SK-N-SH (cell line): ENCODE results near the gene TBL1X. TPM values are rescaled to one million over a fixed set of nuclear protein-coding genes. Genes with fewer than 3 reads are reported as not detected.

Experiments
- CTCF ChIA-PET: fragments of 300-600, 350-600 bp; formaldehyde crosslinking; extraction: SDS; loops from one replicate; lab custom pipeline; 2021; lab: Yijun Ruan, JAX
- POLR2A ChIA-PET: fragments of 350-600 bp; sonication (Branson Sonifier 250); formaldehyde crosslinking; extraction: SDS; loops from one replicate; lab custom pipeline; 2020; ENCODE audit warnings: antibody characterized with exemption, inconsistent platforms; lab: Yijun Ruan, JAX
- DNase-seq: peaks from one replicate; pipeline ENCODE4 v3.0.0; 2012
- H2AFZ ChIP-seq: fragments of 200-600 bp; sonication (generic); 2 replicates; pipeline ENCODE4 v1.8.1; 2016; ENCODE audit warnings: antibody characterized with exemption, mild to moderate bottlenecking, low read depth
- H3F3A ChIP-seq: fragments of 200-600 bp; sonication (generic); replicated peaks from 2 replicates; pipeline ENCODE3; 2016; ENCODE audit warnings: antibody characterized with exemption, mild to moderate bottlenecking; ENCODE audit not compliant: insufficient read depth
- H3K27ac ChIP-seq, 2 experiments: fragments of 200-500 bp in 1 of 2; fragments of 200-600 bp in 1 of 2; sonication (Bioruptor generic) in 1 of 2; sonication (generic), shearing (Covaris generic) in 1 of 2; 2 replicates each; pipeline versions ENCODE4 v1.5.1 to v1.6.1; 2014 to 2016; ENCODE audit warnings: low read depth in 2 of 2, inconsistent platforms in 1 of 2, low read length in 1 of 2, mild to moderate bottlenecking in 1 of 2, mixed read lengths in 1 of 2
- H3K27me3 ChIP-seq: fragments of 200-600 bp; sonication (generic), shearing (Covaris generic); 2 replicates; pipeline ENCODE4 v1.6.1; 2016; ENCODE audit warnings: mixed run types; ENCODE audit not compliant: insufficient read depth
- H3K36me3 ChIP-seq, 2 experiments: fragments of 200-500 bp in 1 of 2; fragments of 200-600 bp in 1 of 2; sonication (Bioruptor generic) in 1 of 2; sonication (generic) in 1 of 2; replicated peaks in 1 of 2; 2 replicates each; pipeline versions ENCODE3 to v1.5.1; 2014 to 2016; ENCODE audit warnings: low read length in 1 of 2, mild to moderate bottlenecking in 1 of 2; ENCODE audit not compliant: insufficient read depth in 2 of 2, control insufficient read depth in 1 of 2
- H3K4me1 ChIP-seq, 2 experiments: fragments of 200-500 bp in 1 of 2; fragments of 200-600 bp in 1 of 2; sonication (Bioruptor generic) in 1 of 2; sonication (generic), shearing (Covaris generic) in 1 of 2; 2 replicates each; pipeline versions ENCODE4 v1.5.1 to v1.6.1; 2014 to 2016; ENCODE audit warnings: low read depth in 1 of 2, low read length in 1 of 2, mixed run types in 1 of 2; ENCODE audit not compliant: insufficient read depth in 2 of 2, control insufficient read depth in 1 of 2
- H3K4me2 ChIP-seq: fragments of 200-600 bp; sonication (generic), shearing (Covaris generic); 2 replicates; pipeline ENCODE4 v1.6.1; 2017; ENCODE audit warnings: mixed run types
- H3K4me3 ChIP-seq, 2 experiments: fragments of 200-500 bp in 1 of 2; fragments of 200-600 bp in 1 of 2; sonication (Bioruptor generic) in 1 of 2; sonication (generic), shearing (Covaris generic) in 1 of 2; 2 replicates each; pipeline versions ENCODE4 v1.5.1 to v1.8.1; 2014 to 2016; ENCODE audit warnings: low read depth in 2 of 2, inconsistent platforms in 1 of 2, low read length in 1 of 2, mild to moderate bottlenecking in 1 of 2, mixed read lengths in 1 of 2, moderate library complexity in 1 of 2
- H3K79me2 ChIP-seq: fragments of 200-600 bp; sonication (generic); 2 replicates; pipeline ENCODE4 v1.8.1; 2017; ENCODE audit warnings: mild to moderate bottlenecking; ENCODE audit not compliant: insufficient read depth
- H3K9ac ChIP-seq: fragments of 200-600 bp; sonication (generic); 2 replicates; pipeline ENCODE4 v1.6.1; 2017; ENCODE audit warnings: mixed run types
- H3K9me2 ChIP-seq: fragments of 200-600 bp; sonication (generic); 2 replicates; pipeline ENCODE4 v1.6.1; 2017; ENCODE audit warnings: mixed run types
- H3K9me3 ChIP-seq: fragments of 200-600 bp; sonication (generic); 2 replicates; pipeline ENCODE4 v1.6.1; 2017; ENCODE audit warnings: mixed run types, mild to moderate bottlenecking, moderate library complexity
- H4K20me1 ChIP-seq: fragments of 200-600 bp; sonication (generic); 2 replicates; pipeline ENCODE4 v1.6.1; 2017; ENCODE audit warnings: mild to moderate bottlenecking, mixed run types; ENCODE audit not compliant: insufficient read depth
- ELF1 ChIP-seq: IDR thresholded peaks from 2 replicates; pipeline ENCODE4 v1.4.0; 2012
- EZH2phosphoT487 ChIP-seq: fragments of 200-600 bp; sonication (generic); IDR thresholded peaks from 2 replicates; pipeline ENCODE4 v1.6.1; 2017; ENCODE audit warnings: low read depth, mixed run types, mild to moderate bottlenecking, antibody characterized with exemption, moderate library complexity, borderline replicate concordance
- FOSL2 ChIP-seq: IDR thresholded peaks from 2 replicates; pipeline ENCODE4 v1.4.0; 2012; ENCODE audit warnings: low read depth, mild to moderate bottlenecking, moderate library complexity, borderline replicate concordance
- FOXJ3 ChIP-seq: sonication (generic); formaldehyde crosslinking; IDR thresholded peaks from 2 replicates; pipeline ENCODE4 v1.5.1; 2020; ENCODE audit warnings: mild to moderate bottlenecking, missing genetic modification reagents
- FOXM1 ChIP-seq: IDR thresholded peaks from 2 replicates; pipeline ENCODE4 v1.4.0; 2012; ENCODE audit warnings: low read depth, mild to moderate bottlenecking
- GABPA ChIP-seq: IDR thresholded peaks from 2 replicates; pipeline ENCODE4 v1.4.0; 2012; ENCODE audit warnings: low read depth, mild to moderate bottlenecking
- JUND ChIP-seq: IDR thresholded peaks from 2 replicates; pipeline ENCODE4 v1.4.0; 2012
- MEF2A ChIP-seq: IDR thresholded peaks from 2 replicates; pipeline ENCODE4 v1.4.0; 2012; ENCODE audit warnings: low read depth, borderline replicate concordance
- NFIC ChIP-seq: IDR thresholded peaks from 2 replicates; pipeline ENCODE4 v1.4.0; 2012; ENCODE audit warnings: borderline replicate concordance
- POLR2AphosphoS5 ChIP-seq: IDR thresholded peaks from 2 replicates; pipeline ENCODE4 v1.6.1; 2012; ENCODE audit warnings: low read depth, low read length
- RXRA ChIP-seq: IDR thresholded peaks from 2 replicates; pipeline ENCODE4 v1.4.0; 2012; ENCODE audit warnings: low read depth, mild to moderate bottlenecking, borderline replicate concordance
- SIN3A ChIP-seq: IDR thresholded peaks from 2 replicates; pipeline ENCODE4 v1.6.1; 2012; ENCODE audit warnings: low read depth, mild to moderate bottlenecking, low read length, moderate library complexity, borderline replicate concordance
- SMC3 ChIP-seq: IDR thresholded peaks from 2 replicates; pipeline ENCODE4 v1.6.1; 2012; ENCODE audit warnings: low read depth, low read length, improper control_type of control experiment
- TAF1 ChIP-seq: IDR thresholded peaks from 2 replicates; pipeline ENCODE4 v1.6.1; 2012; ENCODE audit warnings: low read depth, mild to moderate bottlenecking, low read length, moderate library complexity, borderline replicate concordance
- TCF12 ChIP-seq: IDR thresholded peaks from 2 replicates; pipeline ENCODE4 v1.4.0; 2012
- WGBS: methylation state at CpG from one replicate; pipeline ENCODE4 v1.1.6; 2017; ENCODE audit warnings: low lambda C conversion rate; 5-methylcytosine and 5-hydroxymethylcytosine counted together
- polyA plus RNA-seq, 3 experiments: library from polyadenylated mRNA; depleted of rRNA; stranded (reverse); fragments of >200 nt; gene quantifications; 2 replicates each; pipeline ENCODE4 v1.2.3, GENCODE V29; 2012
- TF ChIP-seq, protein P1 (sequence below): IDR thresholded peaks from 2 replicates; pipeline ENCODE4 v1.6.1; 2012; ENCODE audit warnings: mild to moderate bottlenecking, low read depth, low read length, moderate library complexity
- TF ChIP-seq, protein P2 (sequence below): IDR thresholded peaks from 2 replicates; pipeline ENCODE4; 2012
- TF ChIP-seq, protein P3 (sequence below): IDR thresholded peaks from 2 replicates; pipeline ENCODE4 v1.4.0; 2012; ENCODE audit warnings: low read depth
- TF ChIP-seq, protein P4 (sequence below): fragments of 150-350 bp; IDR thresholded peaks from 2 replicates; pipeline ENCODE4 v1.6.1; 2017; ENCODE audit warnings: antibody characterized with exemption, low read length, low read depth, borderline replicate concordance
- TF ChIP-seq, protein P5 (sequence below): IDR thresholded peaks from 2 replicates; pipeline ENCODE4 v1.4.0; 2012; ENCODE audit warnings: low read depth, borderline replicate concordance

Gene TBL1X
- polyA plus RNA-seq, 1 of the 3 experiments (the other 2 are of a cell fraction): 10.6 TPM

DNA sequence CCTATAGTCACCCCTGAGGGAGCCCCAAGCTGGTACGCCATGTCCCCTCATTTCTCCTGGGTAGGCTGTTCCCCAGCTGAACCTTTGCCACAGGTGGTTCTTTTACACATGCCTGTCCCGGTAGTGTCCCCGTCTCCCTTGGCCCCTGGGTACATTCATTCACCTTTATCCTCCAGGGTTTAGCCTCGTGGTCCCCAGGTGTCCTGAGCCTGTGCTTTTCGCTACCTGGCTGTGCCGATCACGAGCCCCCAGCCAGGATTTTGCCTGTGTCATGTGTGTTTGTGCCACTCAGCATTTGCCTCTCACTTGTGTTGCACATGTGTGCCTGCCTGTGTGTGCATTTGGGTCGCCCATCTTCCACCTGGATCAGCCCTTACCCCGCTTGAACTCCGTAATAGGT, 243.2 kb downstream of the TBL1X start:
- TF ChIP-seq GABPA (no peak), NFIC (no peak), JUND (no peak), POLR2AphosphoS5 (no peak), MEF2A (no peak), RXRA (no peak), SIN3A (no peak), FOXM1 (no peak), EZH2phosphoT487 (no peak)
- TF ChIP-seq, protein P1, sequence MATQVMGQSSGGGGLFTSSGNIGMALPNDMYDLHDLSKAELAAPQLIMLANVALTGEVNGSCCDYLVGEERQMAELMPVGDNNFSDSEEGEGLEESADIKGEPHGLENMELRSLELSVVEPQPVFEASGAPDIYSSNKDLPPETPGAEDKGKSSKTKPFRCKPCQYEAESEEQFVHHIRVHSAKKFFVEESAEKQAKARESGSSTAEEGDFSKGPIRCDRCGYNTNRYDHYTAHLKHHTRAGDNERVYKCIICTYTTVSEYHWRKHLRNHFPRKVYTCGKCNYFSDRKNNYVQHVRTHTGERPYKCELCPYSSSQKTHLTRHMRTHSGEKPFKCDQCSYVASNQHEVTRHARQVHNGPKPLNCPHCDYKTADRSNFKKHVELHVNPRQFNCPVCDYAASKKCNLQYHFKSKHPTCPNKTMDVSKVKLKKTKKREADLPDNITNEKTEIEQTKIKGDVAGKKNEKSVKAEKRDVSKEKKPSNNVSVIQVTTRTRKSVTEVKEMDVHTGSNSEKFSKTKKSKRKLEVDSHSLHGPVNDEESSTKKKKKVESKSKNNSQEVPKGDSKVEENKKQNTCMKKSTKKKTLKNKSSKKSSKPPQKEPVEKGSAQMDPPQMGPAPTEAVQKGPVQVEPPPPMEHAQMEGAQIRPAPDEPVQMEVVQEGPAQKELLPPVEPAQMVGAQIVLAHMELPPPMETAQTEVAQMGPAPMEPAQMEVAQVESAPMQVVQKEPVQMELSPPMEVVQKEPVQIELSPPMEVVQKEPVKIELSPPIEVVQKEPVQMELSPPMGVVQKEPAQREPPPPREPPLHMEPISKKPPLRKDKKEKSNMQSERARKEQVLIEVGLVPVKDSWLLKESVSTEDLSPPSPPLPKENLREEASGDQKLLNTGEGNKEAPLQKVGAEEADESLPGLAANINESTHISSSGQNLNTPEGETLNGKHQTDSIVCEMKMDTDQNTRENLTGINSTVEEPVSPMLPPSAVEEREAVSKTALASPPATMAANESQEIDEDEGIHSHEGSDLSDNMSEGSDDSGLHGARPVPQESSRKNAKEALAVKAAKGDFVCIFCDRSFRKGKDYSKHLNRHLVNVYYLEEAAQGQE: no peak
- TF ChIP-seq, protein P2, sequence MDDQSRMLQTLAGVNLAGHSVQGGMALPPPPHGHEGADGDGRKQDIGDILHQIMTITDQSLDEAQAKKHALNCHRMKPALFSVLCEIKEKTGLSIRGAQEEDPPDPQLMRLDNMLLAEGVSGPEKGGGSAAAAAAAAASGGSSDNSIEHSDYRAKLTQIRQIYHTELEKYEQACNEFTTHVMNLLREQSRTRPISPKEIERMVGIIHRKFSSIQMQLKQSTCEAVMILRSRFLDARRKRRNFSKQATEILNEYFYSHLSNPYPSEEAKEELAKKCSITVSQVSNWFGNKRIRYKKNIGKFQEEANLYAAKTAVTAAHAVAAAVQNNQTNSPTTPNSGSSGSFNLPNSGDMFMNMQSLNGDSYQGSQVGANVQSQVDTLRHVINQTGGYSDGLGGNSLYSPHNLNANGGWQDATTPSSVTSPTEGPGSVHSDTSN: no peak
- TF ChIP-seq, protein P3, sequence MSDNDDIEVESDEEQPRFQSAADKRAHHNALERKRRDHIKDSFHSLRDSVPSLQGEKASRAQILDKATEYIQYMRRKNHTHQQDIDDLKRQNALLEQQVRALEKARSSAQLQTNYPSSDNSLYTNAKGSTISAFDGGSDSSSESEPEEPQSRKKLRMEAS: no peak
- H3K27me3 ChIP-seq: no peaks in the 10 kb centered on the region; the same call in 1 of the 2 replicates
- WGBS: 59% methylated on average over 10 of the region's 10 CpGs
- no peak overlapping the region for H3K4me2 ChIP-seq
- ChIA-PET POLR2A (no interaction called here), CTCF (interaction anchor here (0.9 to 2.4 kb wide), 3 partner anchors 9 to 829 kb away, joined by 3 to 12 read pairs (median 3); no protein-coding TSS in a partner anchor)
- peaks cover 3% of the 10 kb centered on the region in 2 experiments for H3K36me3 ChIP-seq
- no peaks in the 10 kb centered on the region for H3K9me3 ChIP-seq
- H3K4me1 ChIP-seq: no peaks in the 10 kb centered on the region
- H3K9me2 ChIP-seq: no peaks in the 10 kb centered on the region
- no peak overlapping the region for H3K27ac ChIP-seq
- H3K4me3 ChIP-seq: no peak overlapping the region
- H4K20me1 ChIP-seq: no peaks in the 10 kb centered on the region
- H3F3A ChIP-seq: no peaks in the 10 kb centered on the region
- no peak overlapping the region for H2AFZ ChIP-seq
- H3K79me2 ChIP-seq: no peaks in the 10 kb centered on the region
- no peak for DNase-seq
- no peak overlapping the region for H3K9ac ChIP-seq

DNA sequence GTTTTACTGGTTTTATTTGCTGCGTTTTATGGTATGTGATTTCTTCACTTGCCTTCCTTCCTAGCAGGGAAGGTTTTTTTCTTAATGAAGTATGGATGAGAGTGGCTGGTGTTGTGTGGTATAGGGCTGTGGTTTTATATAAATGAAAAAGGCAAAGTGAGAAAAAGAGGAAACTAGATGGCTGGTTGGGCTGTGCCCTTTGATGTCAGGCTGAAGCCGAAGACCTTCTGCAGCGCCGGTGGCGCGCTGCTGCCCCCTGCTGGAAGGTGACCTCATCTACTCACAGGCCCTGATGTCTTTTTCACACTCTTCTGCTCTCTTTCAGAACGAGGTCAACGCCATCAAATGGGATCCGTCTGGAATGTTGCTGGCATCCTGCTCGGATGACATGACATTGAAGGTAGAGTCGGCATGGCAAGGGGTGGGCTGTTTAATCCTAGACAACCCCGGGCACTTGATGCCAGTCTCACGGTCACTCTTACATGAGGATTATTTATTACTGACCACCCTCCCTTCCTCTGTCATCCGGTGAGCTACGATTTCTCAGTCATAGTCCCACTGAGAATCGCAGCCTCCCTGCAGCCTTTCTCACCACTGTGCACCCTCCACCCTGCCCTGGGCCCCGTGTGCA, 244.2 kb downstream of the TBL1X start:
- Histone ChIP-seq H3K9ac (no peak overlapping the region), H4K20me1 (no peaks in the 10 kb centered on the region), H3F3A (no peaks in the 10 kb centered on the region), H3K36me3 (peaks cover 3 to 6% of the 10 kb centered on the region in 2 experiments), H3K4me1 (no peaks in the 10 kb centered on the region), H3K79me2 (no peaks in the 10 kb centered on the region), H3K9me3 (no peaks in the 10 kb centered on the region), H2AFZ (no peak overlapping the region), H3K9me2 (no peaks in the 10 kb centered on the region), H3K27me3 (no peaks in the 10 kb centered on the region; the same call in 1 of the 2 replicates), H3K27ac (no peak overlapping the region), H3K4me2 (no peak overlapping the region), H3K4me3 (no peak overlapping the region)
- ChIA-PET POLR2A (no interaction called here), CTCF (interaction anchor here (0.7 to 2.4 kb wide), 6 partner anchors 10 to 893 kb away, joined by 3 to 12 read pairs (median 3); no protein-coding TSS in a partner anchor)
- DNase-seq: peak; percentile 77
- 20% methylated on average over 16 of the region's 17 CpGs for WGBS
- no peak for TF ChIP-seq TCF12
- TF ChIP-seq, protein P4, sequence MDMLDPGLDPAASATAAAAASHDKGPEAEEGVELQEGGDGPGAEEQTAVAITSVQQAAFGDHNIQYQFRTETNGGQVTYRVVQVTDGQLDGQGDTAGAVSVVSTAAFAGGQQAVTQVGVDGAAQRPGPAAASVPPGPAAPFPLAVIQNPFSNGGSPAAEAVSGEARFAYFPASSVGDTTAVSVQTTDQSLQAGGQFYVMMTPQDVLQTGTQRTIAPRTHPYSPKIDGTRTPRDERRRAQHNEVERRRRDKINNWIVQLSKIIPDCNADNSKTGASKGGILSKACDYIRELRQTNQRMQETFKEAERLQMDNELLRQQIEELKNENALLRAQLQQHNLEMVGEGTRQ: no peak
- TF ChIP-seq SIN3A: no peak
- no peak for TF ChIP-seq ELF1
- TF ChIP-seq, protein P3: no peak
- TF ChIP-seq JUND: no peak
- TF ChIP-seq SMC3: peak; percentile 79
- TF ChIP-seq FOXJ3 (CRISPR knock-in tag): no peak
- TF ChIP-seq, protein P5, sequence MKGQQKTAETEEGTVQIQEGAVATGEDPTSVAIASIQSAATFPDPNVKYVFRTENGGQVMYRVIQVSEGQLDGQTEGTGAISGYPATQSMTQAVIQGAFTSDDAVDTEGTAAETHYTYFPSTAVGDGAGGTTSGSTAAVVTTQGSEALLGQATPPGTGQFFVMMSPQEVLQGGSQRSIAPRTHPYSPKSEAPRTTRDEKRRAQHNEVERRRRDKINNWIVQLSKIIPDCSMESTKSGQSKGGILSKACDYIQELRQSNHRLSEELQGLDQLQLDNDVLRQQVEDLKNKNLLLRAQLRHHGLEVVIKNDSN: no peak
- no peak for TF ChIP-seq TAF1
- TF ChIP-seq, protein P2: no peak
- TF ChIP-seq FOSL2: no peak
